ENCODE data around the gene SMAP1.

DNA sequence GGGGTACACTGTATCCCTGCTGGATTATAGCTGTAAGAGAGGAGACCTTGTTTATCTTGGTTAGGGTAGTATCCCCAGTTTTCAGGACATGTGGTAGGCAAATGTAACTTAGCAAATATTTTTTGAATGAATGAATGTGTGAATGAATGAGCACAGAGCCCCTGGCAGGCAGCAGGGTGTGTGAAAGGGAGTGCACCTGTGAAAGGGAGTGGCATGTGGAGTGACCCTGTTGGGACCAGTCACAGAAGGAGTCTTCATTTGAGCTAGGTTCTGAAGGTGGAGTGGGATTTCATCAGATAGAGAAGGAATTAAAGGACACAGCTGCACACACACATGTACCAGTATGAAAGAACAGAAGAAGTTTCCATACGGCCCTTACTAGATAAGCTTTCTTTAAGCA lies 4.9 kb downstream of the SMAP1 start:
- TF ChIP-seq POLR2A (IDR thresholded peaks at IDR 0.05; ENCODE audit: borderline replicate concordance, extremely low read depth, insufficient read depth, insufficient read length) (no peak), YY1 (IDR thresholded peaks at IDR 0.05; ENCODE audit: extremely low read depth, insufficient replicate concordance, low read depth, low read length) (no peak), CTCF (IDR thresholded peaks at IDR 0.05 in 2 of 3, conservative IDR thresholded peaks at IDR 0.05 in 1 of 3; ENCODE audit: borderline replicate concordance in 1 of 3, insufficient read depth in 1 of 3, low read depth in 2 of 3, low read length in 2 of 3) (no peak), SRF (IDR thresholded peaks at IDR 0.05; ENCODE audit: low read depth) (no peak), ELF1 (IDR thresholded peaks at IDR 0.05; ENCODE audit: borderline replicate concordance, low read depth) (no peak), EGR1 (IDR thresholded peaks at IDR 0.05; ENCODE audit: low read depth) (no peak)
